ENCODE results near the gene HES6. TPM values are rescaled to one million over a fixed set of nuclear protein-coding genes. Genes with fewer than 3 reads are reported as not detected.

Gene HES6
- total RNA-seq, 1 experiment from 2014 or later, result 52.2 TPM

DNA sequence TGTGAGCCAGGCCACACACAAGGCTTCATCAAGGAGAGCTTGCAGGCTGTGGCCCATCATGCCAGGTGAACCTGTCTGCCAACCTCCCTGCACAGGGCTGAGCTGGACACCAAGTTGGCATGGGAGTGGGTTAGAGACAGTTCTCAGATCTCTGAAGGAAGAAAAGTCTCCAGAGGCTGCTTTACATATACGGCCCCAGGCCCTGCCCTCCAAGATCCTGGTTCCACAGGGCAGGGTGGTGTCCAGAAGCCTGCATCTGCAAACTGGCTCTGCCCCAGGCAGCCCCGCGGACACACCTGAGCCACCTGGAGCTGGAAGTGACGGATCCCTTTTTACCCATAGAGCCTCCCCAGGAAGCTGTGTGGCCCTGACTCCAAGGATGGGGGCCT, 24.2 kb upstream of the HES6 start:
- H3K4me3 ChIP-seq (ENCODE audit: insufficient read depth, low read depth, low read length), result no peak overlapping the region
- peaks cover 2% of the 10 kb centered on the region for H3K36me3 ChIP-seq (replicated peaks; ENCODE audit: control insufficient read depth, insufficient read depth, low read length)
- no peak for DNase-seq
- H3K27me3 ChIP-seq (ENCODE audit: control insufficient read depth, insufficient read depth, low read length), result no peaks in the 10 kb centered on the region

DNA sequence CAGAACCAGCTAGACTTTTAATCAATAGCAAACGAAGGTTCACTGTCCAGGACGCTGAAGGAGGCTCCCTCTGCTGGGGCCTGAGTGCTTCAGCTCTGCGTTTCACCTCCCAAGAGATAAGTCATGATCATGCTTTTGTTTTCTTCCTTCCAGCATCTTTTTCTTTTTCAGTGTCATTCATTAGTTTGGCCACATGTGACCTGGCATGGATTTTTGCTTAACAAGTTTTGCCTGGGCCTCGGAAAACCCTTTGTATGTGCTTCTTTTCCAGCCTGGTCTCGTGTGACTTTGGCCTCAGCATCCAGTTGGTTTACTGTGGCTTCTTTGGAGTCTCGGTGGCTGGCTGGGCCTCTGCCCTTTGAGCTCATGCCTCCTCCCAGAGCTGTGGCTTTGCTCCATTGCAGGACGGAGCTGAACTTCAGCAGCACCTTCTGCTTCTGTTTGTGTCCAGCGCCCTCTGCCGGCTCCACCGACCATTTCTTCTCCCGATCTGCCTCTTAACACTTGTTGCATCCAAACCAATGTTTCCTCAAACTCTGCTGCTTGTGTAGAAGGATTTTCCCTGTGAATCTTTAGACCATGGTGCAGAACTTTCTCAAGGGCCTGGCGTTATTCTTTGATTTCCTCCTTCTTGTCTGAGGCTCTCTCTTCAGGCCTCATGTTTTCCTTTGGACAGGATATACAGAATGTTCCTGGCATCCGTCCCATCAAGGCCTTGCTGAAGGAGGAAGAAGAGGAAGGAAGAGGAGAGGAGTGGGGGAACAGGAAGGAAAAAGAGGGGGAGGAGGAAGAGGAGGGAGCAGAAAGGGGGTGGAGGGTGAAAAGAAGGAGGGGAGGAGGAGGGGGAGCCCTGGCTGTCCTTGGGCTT, 23.6 kb upstream of the HES6 start:
- Histone ChIP-seq H3K4me3 (ENCODE audit: insufficient read depth, low read depth, low read length) (no peak overlapping the region), H3K27me3 (ENCODE audit: control insufficient read depth, insufficient read depth, low read length) (no peaks in the 10 kb centered on the region), H3K36me3 (replicated peaks; ENCODE audit: control insufficient read depth, insufficient read depth, low read length) (peaks cover 2% of the 10 kb centered on the region)
- peak; percentile 94 for DNase-seq

DNA sequence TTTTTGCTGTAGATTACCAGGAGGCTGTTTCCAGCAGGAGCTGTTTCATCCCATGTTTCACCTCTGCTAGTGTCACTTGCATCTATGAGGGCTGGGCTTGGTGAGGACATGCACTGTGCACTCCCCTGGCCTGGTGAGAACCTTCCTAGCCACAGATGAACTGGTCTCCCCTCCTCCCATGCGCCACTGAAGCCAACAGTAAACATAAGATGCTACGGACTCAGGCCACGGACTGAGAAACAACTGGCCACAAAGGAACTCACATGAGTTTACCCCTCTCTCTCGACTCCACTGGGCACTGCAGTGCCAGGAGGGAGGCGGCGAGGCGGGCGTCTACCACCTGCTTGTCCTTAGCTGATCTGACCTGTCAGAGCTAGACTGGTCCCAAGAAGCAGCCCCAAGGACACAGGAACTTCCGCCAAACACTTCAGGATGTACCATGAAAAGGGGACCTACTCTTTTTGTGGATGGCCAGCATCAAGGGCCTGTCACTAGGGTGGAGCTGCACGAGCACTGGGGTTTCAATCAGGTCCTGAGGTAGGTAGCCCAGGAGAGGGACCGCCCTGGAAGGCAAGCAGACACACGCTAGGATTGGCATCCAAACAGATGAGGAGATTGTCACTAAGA, 22.8 kb upstream of the HES6 start:
- H3K4me3 ChIP-seq (ENCODE audit: insufficient read depth, low read depth, low read length), result no peak overlapping the region
- H3K36me3 ChIP-seq (replicated peaks; ENCODE audit: control insufficient read depth, insufficient read depth, low read length), result peaks cover 3% of the 10 kb centered on the region
- DNase-seq, result peak; percentile 28
- H3K27me3 ChIP-seq (ENCODE audit: control insufficient read depth, insufficient read depth, low read length), result no peaks in the 10 kb centered on the region

DNA sequence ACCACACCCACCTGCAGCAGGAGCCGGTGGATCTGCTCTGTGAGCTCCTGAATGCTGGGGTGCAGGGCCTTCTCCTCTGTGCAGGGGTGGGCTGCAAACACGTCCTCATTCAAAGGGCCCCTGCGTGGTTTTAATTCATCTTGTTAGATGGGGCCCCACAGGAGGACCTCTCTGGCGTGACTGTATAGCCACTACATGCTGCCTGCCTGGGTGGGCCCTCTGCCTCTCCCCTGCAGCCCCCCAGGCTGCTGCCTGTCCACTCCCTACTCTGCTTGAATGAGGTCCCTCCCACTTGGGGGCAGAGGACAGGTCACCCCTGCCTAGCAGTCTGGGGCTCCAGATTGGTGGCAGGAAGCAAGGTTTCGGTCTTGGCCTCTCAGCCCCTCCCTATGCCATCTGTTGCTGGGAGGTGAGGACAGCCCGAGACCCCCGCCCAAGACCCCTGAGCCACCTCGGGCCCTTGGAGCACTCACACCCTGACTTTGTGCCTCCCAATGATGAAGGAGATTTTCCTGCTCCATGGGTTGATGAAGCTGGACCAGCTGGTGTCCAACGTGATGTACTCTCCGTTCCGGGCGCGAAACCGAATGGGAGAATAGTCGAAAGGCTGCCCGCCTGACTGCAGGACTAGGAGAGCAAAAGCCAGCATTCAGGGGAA, 22.0 kb upstream of the HES6 start:
- peaks cover 3% of the 10 kb centered on the region for H3K36me3 ChIP-seq (replicated peaks; ENCODE audit: control insufficient read depth, insufficient read depth, low read length)
- H3K27me3 ChIP-seq (ENCODE audit: control insufficient read depth, insufficient read depth, low read length), result no peaks in the 10 kb centered on the region
- DNase-seq, result peak; percentile 30
- no peak overlapping the region for H3K4me3 ChIP-seq (ENCODE audit: insufficient read depth, low read depth, low read length)

DNA sequence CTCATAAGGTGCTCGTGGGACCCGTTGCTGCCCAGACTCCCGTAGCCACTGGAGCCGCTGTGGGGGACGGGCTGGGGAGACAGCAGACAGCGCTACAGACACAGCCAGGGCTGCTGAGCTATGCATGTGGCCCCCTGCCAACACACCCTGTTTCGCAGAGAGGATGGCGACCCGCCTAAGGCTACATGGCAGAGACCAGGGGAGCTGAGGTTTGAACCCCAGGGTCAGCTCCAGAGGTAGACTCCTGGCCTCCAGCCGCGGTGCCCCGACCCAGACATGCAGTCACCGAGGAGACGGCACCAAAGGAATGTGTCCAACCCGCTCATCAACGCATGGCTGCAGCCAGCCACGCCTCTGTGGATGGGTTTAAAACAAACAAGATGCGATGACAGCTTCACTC, 21.0 kb upstream of the HES6 start:
- H3K27me3 ChIP-seq (ENCODE audit: control insufficient read depth, insufficient read depth, low read length), result no peaks in the 10 kb centered on the region
- no peak for DNase-seq
- H3K36me3 ChIP-seq (replicated peaks; ENCODE audit: control insufficient read depth, insufficient read depth, low read length), result peaks cover 3% of the 10 kb centered on the region
- H3K4me3 ChIP-seq (ENCODE audit: insufficient read depth, low read depth, low read length), result no peak overlapping the region

DNA sequence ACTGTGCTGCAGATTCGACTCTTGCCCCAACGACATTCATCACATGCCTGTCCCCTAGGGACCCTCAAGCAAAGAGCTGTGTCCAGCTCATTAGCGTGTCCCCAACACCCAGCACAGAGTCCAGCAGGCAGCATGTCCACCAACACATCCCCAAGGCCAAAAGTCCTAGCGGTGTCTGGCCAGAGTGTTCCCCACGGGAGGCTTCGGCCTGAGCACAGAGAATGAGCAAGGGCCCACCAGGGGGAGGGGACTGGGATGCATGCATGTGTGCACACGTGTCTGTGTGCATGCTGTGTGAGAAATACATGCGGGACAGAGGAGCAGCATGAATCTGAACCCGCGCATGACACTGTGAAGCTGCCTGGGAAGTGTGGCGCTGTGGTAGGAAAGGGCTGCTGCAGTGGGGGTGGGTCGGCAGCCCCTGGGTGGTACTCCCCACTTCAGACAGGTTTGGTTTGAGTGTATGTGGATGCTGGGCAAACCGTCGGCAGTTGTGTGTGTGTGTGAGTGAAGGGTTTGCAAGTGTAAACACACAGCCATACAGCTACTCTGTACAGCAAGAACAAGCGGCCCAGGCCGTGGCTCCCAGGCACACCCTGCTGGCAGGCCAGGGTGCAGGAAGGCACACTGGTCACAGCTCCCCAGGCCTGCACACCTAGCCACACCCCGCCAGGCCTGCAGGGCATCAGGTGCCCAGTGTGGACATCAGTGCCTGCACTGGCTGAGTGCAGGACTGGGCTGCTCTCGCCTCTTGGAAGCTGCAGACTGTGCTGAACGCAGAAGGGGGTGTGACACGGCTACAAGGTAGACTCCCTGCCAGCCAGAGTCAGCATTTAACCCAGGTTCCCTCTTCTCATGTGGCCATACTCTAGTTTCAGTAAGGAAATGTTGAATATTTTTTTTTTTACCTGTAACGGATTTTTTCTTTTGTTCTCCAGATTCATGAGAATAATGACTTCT, 19.5 kb upstream of the HES6 start:
- Histone ChIP-seq H3K36me3 (replicated peaks; ENCODE audit: control insufficient read depth, insufficient read depth, low read length) (peaks cover 3% of the 10 kb centered on the region), H3K27me3 (ENCODE audit: control insufficient read depth, insufficient read depth, low read length) (no peaks in the 10 kb centered on the region), H3K4me3 (ENCODE audit: insufficient read depth, low read depth, low read length) (no peak overlapping the region)
- peak; percentile 48 for DNase-seq

DNA sequence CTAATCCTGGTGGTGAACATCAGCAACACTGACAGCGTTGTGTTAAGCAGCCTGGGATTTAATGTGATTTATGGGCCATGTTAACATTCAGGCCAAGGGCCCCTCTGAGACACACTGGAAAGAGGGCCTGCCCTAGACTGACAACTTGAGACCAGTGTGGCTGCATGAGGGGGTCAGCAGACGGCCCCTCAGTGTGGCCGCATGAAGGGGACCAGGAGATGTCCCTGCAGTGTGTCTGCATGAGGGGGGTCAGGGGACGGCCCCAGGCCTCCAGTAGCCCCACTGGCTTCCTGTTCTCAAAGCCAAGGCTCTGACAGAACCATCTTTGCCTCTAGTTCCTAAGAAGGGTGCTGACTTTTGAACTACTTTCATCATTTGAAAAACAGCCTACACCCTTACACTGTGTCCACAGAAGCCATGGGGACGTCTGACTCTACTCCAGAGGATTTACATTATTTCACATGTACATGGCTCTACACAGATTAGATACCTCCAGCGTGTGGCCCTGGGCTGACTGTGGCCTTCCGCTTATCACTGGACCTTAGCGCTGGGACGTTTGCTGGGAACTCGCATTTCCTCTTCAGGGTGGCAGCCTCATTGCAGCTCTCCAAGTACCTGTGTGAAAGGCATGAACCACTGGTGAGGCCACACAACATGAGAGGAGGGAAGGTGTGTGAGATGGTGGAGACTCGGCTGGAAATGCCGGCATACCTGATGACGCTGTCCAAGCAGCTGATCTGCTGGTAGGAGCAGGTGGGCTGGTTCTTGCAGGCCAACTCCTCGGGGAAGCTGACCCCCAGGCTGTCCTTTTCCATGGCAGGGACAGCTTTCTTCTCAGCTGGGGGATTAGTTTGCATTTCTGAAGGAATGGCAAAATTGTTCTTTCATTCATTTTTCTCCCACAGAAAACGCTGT, 18.2 kb upstream of the HES6 start:
- no peaks in the 10 kb centered on the region for H3K27me3 ChIP-seq (ENCODE audit: control insufficient read depth, insufficient read depth, low read length)
- no peak for DNase-seq
- peaks cover 3% of the 10 kb centered on the region for H3K36me3 ChIP-seq (replicated peaks; ENCODE audit: control insufficient read depth, insufficient read depth, low read length)
- H3K4me3 ChIP-seq (ENCODE audit: insufficient read depth, low read depth, low read length), result no peak overlapping the region

DNA sequence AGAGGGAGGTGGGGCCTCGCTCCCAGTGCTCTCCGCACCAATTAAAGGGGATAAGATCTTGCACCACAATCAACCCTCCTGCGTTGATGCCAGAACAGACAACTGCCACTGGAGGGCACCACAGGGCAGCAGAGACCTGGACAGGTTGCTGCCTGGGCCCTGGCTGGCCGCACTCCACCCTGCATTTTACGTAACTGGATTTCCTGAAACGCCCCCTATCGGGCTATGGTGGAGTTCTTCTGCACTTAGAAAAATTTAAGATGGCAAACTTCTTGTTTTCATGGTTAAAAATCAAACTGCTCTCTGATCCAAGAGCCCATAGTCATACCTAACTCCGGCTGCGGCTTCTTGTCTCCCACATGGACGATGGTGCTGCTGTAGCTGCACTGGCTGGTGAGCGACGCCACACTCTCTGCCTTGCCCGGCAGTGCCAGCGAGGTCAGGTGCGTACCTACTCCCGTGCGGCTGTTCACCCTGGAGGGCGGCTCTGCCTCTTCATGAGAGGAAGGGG, 16.8 kb upstream of the HES6 start:
- Histone ChIP-seq H3K36me3 (replicated peaks; ENCODE audit: control insufficient read depth, insufficient read depth, low read length) (peaks cover 3% of the 10 kb centered on the region), H3K4me3 (ENCODE audit: insufficient read depth, low read depth, low read length) (no peak overlapping the region), H3K27me3 (ENCODE audit: control insufficient read depth, insufficient read depth, low read length) (no peaks in the 10 kb centered on the region)
- DNase-seq, result peak; percentile 98

DNA sequence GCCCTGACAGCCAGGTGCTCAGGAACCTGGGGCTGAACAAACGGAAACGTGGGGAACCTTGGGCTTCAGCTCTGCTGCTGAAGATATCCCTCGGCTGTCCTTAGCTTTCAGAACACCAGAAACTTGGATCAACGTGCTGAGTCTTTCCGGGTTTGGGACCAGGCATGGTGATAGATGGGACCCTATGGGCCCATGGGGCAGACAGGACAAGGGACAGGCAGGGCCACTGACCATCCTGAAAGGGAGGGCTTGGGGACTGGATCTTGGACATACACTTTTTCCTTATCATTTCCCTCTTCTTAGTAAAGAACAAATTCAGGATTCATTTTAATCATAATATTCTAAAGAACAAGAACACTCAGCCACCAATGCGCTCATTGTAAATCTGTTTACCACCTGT, 16.3 kb upstream of the HES6 start:
- no peak overlapping the region for H3K4me3 ChIP-seq (ENCODE audit: insufficient read depth, low read depth, low read length)
- H3K27me3 ChIP-seq (ENCODE audit: control insufficient read depth, insufficient read depth, low read length), result no peaks in the 10 kb centered on the region
- H3K36me3 ChIP-seq (replicated peaks; ENCODE audit: control insufficient read depth, insufficient read depth, low read length), result peaks cover 3% of the 10 kb centered on the region
- DNase-seq, result no peak

DNA sequence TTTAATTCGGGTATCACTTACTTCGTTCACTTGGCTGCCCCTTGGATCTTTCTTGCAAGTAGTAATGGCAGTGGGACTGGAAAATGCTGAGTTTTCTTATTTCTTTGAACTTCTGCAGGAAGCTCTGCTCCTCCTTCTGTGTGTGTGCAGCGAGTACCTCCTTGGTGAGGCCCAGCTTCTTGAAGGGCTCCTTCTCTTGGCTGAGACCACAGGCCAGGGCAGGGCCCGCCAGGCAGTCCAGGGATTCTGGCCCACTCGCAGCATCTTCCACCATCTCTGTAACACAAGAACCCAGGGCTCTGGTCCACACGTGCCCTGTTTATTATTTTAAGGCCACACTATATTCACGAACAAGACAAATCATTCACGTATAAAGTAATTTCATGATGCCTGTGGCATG, 15.8 kb upstream of the HES6 start:
- no peak for DNase-seq
- peaks cover 3% of the 10 kb centered on the region for H3K36me3 ChIP-seq (replicated peaks; ENCODE audit: control insufficient read depth, insufficient read depth, low read length)
- no peak overlapping the region for H3K4me3 ChIP-seq (ENCODE audit: insufficient read depth, low read depth, low read length)
- H3K27me3 ChIP-seq (ENCODE audit: control insufficient read depth, insufficient read depth, low read length), result no peaks in the 10 kb centered on the region

DNA sequence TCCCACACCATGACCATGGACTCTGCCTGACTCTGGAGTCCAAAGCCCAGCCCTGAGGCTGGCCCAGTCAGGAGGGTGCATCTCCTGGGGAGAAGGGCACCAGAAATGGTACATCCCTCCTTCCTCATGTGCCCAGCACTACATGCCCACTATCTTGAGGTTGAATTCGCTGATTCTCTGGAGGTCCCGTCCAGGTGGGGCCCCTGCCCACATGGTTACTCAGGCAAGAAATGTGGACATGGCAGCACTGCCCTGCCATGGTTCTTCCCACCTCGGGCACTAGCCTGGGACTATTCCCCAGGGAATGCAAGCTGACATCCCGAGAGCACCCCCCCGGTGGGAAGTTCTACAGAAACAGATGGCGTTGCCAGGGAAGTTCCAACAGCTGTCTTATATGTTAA, 15.3 kb upstream of the HES6 start:
- H3K36me3 ChIP-seq (replicated peaks; ENCODE audit: control insufficient read depth, insufficient read depth, low read length), result peaks cover 3% of the 10 kb centered on the region
- no peak for DNase-seq
- no peaks in the 10 kb centered on the region for H3K27me3 ChIP-seq (ENCODE audit: control insufficient read depth, insufficient read depth, low read length)
- no peak overlapping the region for H3K4me3 ChIP-seq (ENCODE audit: insufficient read depth, low read depth, low read length)

DNA sequence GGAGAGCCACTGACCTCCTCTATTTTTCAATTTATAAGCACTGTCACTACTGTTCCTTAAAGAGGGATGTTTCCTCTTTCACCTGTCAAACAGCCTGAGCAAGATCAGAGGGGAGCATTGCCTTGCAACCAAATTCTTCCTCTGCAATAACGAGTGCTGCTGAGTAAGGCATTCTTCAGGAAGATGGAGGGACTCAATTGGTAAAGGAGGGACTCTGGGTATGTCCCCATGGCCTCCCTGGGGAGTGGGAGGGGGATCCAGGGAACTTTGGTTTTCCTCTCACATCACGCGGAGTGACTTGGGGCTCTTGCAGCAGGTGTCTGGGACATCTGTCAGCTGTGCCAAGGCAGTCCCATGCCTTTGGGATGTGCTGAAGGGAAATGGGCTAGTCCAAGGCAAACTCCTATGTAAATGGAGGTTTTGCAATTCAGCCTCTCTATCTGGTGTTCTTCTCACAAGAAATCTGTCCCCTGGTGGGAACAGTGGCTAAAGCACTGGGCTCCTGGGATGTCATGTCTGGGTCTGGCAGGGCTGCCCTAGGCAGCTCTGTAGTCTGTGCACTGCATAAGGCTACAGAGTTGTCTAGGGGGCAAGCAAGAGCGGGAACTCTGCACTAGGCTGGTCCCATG, 14.4 kb upstream of the HES6 start:
- Histone ChIP-seq H3K27me3 (ENCODE audit: control insufficient read depth, insufficient read depth, low read length) (no peaks in the 10 kb centered on the region), H3K4me3 (ENCODE audit: insufficient read depth, low read depth, low read length) (no peak overlapping the region), H3K36me3 (replicated peaks; ENCODE audit: control insufficient read depth, insufficient read depth, low read length) (peaks cover 2% of the 10 kb centered on the region)
- no peak for DNase-seq
